Body of pancreas (tissue), 4 donors: ENCODE data around the gene NUCKS1. TPM values are rescaled to one million over a fixed set of nuclear protein-coding genes. Genes with fewer than 3 reads are reported as not detected.

ENCODE experiments used
- ATAC-seq: fragments of 150-250 bp; one replicate; pipeline ENCODE4 v1.9.1; 2016
- DNase-seq, 4 donors: peaks; one replicate each; pipeline ENCODE4 v3.0.0-alpha.2; 2019
- H3K27ac ChIP-seq, 4 donors: fragments of 200-600 bp; sonication (generic); 1 replicate in 3 of 4; 2 replicates in 1 of 4; pipeline versions ENCODE4 v1.5.1 to v1.6.1; 2016 to 2019; ENCODE audit warnings: mild to moderate bottlenecking in 1 of 4, mixed read lengths in 1 of 4, moderate library complexity in 1 of 4
- H3K27me3 ChIP-seq, 2 donors: fragments of 200-600 bp; sonication (generic); one replicate each; pipeline ENCODE4 v1.6.0; 2016; ENCODE audit warnings: mild to moderate bottlenecking in 1 of 2
- H3K36me3 ChIP-seq, 2 donors: fragments of 200-600 bp; sonication (generic); replicated peaks in 1 of 2; 2 replicates each; pipeline ENCODE4 v1.5.1; 2016; ENCODE audit warnings: low read depth in 2 of 2; ENCODE audit not compliant: insufficient read depth in 1 of 2
- H3K4me1 ChIP-seq: fragments of 200-600 bp; sonication (generic); one replicate; pipeline ENCODE4 v1.6.0; 2016
- H3K4me3 ChIP-seq, 2 donors: fragments of 200-600 bp; sonication (generic); 1 replicate in 1 of 2; 2 replicates in 1 of 2; pipeline ENCODE4 v1.5.1; 2016 to 2019
- H3K9me3 ChIP-seq, 3 donors: fragments of 200-600 bp; sonication (generic); 1 replicate in 2 of 3; 2 replicates in 1 of 3; pipeline ENCODE4 v1.5.1; 2016
- POLR2A ChIP-seq, 3 donors: fragments of 450-650 bp; IDR thresholded peaks; one replicate each; pipeline ENCODE4 v1.6.1; 2016; ENCODE audit warnings: antibody characterized with exemption in 3 of 3, mild to moderate bottlenecking in 2 of 3
- WGBS, 2 donors: methylation state at CpG; one replicate each; pipeline ENCODE4 v1.1.5; 2017; 5-methylcytosine and 5-hydroxymethylcytosine counted together
- intact Hi-C: fragments of 100-400 bp; cut with DNase I; formaldehyde crosslinking; loops from one replicate; pipeline ENCODE4 v1.15.1; 2023
- total RNA-seq, 2 donors: library from RNA; depleted of rRNA; stranded (reverse); fragments of >200 nt; gene quantifications; one replicate each; pipeline ENCODE4 v1.1.0, GENCODE V29; 2016
- TF ChIP-seq, protein P1 (sequence below), 7 experiments: fragments of 450-650 bp in 4 of 7; fragments of 200-600 bp in 3 of 7; sonication (generic) in 3 of 7; IDR thresholded peaks; one replicate each; pipeline ENCODE4 v1.5.1; 2016 to 2019; ENCODE audit warnings: antibody characterized with exemption in 7 of 7

The NUCKS1 gene
- total RNA-seq, 2 donors from 2014 or later, result 37.6 to 39.2 TPM

DNA sequence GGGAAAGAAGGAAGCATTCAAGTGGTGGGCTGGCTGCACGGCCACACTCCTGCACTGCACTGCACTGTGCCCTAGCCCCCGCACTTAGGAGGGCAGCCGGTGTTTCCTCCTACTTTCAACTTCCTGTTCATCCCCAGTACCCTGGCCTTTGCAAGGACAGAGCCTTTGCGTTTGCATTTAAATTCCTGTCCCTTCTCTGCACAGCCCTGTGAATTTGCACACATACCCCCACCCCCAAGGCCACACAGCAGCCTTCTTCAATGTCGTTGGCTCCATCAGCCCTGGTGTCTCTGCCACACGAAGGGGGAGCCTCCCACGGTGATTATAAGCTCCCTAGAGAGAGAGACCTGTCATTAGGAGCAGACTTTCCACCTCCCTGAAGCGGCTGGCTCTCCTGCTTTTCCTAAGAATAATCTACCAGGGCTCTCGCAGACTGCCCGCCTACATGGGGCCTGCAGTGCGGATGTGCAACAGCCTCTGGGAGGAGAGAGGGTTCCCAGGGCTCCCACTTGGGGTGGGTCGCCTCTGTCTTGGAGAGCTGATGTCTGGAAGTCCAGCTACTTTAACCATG lies 56.5 kb downstream of the NUCKS1 start:
- DNase-seq (no peak), ATAC-seq (no peak)
- Histone ChIP-seq H3K27ac (no peak overlapping the region), H3K27me3 (no peaks in the 10 kb centered on the region), H3K4me1 (no peaks in the 10 kb centered on the region), H3K9me3 (no peaks in the 10 kb centered on the region), H3K36me3 (no peaks in the 10 kb centered on the region), H3K4me3 (no peak overlapping the region)
- 50 to 53% methylated on average over 8 to 12 of the region's 12 CpGs for WGBS, 2 donors
- no peak for TF ChIP-seq POLR2A (IDR thresholded peaks at IDR 0.05)
- TF ChIP-seq, protein P1, sequence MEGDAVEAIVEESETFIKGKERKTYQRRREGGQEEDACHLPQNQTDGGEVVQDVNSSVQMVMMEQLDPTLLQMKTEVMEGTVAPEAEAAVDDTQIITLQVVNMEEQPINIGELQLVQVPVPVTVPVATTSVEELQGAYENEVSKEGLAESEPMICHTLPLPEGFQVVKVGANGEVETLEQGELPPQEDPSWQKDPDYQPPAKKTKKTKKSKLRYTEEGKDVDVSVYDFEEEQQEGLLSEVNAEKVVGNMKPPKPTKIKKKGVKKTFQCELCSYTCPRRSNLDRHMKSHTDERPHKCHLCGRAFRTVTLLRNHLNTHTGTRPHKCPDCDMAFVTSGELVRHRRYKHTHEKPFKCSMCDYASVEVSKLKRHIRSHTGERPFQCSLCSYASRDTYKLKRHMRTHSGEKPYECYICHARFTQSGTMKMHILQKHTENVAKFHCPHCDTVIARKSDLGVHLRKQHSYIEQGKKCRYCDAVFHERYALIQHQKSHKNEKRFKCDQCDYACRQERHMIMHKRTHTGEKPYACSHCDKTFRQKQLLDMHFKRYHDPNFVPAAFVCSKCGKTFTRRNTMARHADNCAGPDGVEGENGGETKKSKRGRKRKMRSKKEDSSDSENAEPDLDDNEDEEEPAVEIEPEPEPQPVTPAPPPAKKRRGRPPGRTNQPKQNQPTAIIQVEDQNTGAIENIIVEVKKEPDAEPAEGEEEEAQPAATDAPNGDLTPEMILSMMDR (IDR thresholded peaks at IDR 0.05), result no peak
- intact Hi-C loops, result no loop called here

DNA sequence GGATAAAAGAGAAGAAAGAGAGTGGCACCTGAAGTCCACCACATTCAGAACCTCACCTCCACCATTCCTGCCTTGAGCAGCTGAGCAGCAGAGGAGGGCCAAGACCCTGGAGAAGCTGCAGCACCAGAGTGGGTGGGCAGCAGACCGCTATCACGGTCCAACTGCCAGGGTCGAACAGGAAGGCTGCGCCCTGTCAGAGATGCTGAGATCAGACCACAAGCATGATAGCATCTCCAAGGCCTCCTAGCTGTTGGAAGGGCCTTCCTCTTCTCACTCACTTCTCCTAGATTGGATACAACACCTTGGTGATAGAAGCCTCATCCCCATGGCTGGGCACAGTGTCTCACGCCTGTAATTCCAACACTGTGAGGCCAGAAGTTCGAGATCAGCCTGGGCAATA lies 57.6 kb downstream of the NUCKS1 start:
- no peaks in the 10 kb centered on the region for H3K36me3 ChIP-seq
- DNase-seq (no peak), ATAC-seq (no peak)
- no peak overlapping the region for H3K4me3 ChIP-seq
- intact Hi-C loops, result no loop called here
- TF ChIP-seq POLR2A (IDR thresholded peaks at IDR 0.05), result no peak
- TF ChIP-seq, protein P1 (IDR thresholded peaks at IDR 0.05), result no peak
- no peak overlapping the region for H3K27ac ChIP-seq
- no peaks in the 10 kb centered on the region for H3K27me3 ChIP-seq
- no peaks in the 10 kb centered on the region for H3K9me3 ChIP-seq
- H3K4me1 ChIP-seq, result no peaks in the 10 kb centered on the region
- WGBS, 2 donors, result 62 to 90% methylated on average over 2 to 6 of the region's 6 CpGs

DNA sequence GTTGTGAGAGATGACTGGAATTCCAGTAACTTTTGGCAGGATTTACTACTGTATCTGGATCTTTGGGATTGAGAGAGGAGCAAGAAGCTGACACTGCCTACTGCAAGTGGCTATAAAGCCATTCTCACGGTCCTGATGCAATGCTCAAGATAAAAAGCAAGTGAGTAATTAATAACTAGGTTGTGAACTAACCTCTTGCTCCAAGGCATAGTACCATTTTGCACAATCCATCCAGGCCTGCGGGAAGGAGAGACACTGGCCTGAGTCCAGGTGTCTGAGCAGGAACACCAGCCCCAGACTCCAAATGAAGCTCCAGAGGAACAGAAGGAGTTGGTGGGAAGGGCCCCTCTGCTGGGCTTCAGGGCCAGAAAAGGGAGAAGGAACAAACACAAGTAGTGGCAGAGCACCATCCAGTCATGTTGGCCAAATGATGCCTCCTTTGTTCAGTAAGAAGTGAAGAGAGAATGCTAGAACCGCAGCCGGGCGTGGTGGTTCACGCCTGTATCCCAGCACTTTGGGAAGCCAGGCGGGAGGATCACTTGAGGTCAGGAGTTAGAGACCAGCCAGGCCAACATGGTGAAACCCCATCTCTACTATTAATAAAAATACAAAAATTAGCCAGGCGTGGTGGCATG lies 59.7 kb downstream of the NUCKS1 start:
- Histone ChIP-seq H3K4me1 (no peaks in the 10 kb centered on the region), H3K27ac (no peak overlapping the region), H3K9me3 (no peaks in the 10 kb centered on the region), H3K36me3 (no peaks in the 10 kb centered on the region), H3K27me3 (no peaks in the 10 kb centered on the region), H3K4me3 (no peak overlapping the region)
- no peak for TF ChIP-seq POLR2A (IDR thresholded peaks at IDR 0.05)
- TF ChIP-seq, protein P1 (IDR thresholded peaks at IDR 0.05), result no peak
- no peak for DNase-seq
- 83 to 88% methylated on average over 8 of the region's 8 CpGs for WGBS, 2 donors
- intact Hi-C loops, result no loop called here
- no peak for ATAC-seq

DNA sequence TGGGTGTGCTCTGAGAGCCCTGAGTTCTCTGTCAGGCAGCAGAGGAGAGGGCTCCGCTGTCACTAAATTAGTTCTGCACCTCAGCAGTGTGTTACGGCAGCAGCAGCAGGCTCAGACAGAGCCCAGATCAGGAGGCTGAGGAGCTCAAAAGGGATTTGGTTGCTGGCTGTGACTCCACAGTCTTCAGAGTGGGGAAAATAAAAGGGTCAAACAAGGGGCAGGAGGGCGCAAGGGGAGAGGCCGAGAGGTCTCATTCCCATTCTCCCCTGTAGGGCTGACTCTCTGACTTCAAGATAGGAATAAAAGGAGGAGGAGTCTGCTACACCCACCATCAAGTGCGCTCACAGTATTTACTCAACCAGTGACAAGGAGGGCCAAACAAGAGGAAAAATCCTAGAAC lies 60.5 kb downstream of the NUCKS1 start:
- H3K27me3 ChIP-seq, result no peaks in the 10 kb centered on the region
- no peak overlapping the region for H3K27ac ChIP-seq
- 88 to 91% methylated on average over 3 to 5 of the region's 5 CpGs for WGBS, 2 donors
- no peaks in the 10 kb centered on the region for H3K36me3 ChIP-seq
- DNase-seq (no peak), ATAC-seq (no peak)
- intact Hi-C loops, result no loop called here
- H3K9me3 ChIP-seq, result no peaks in the 10 kb centered on the region
- no peak overlapping the region for H3K4me3 ChIP-seq
- no peaks in the 10 kb centered on the region for H3K4me1 ChIP-seq
- no peak for TF ChIP-seq POLR2A (IDR thresholded peaks at IDR 0.05)
- TF ChIP-seq, protein P1 (IDR thresholded peaks at IDR 0.05), result no peak
